HEK293T (cell line): ENCODE results near the gene RASGEF1B.
"Not testable (repeated sequence)": the region's sequence is repeated elsewhere in the genome, so short reads cannot be mapped to it uniquely, and the experiment has no call there.

Experiments
- ARNT ChIP-seq: fragments of 450-650 bp; IDR thresholded peaks from 2 replicates; pipeline ENCODE4 v1.6.1; 2017; ENCODE audit warnings: mild to moderate bottlenecking
- ELF4 ChIP-seq: fragments of 450-650 bp; IDR thresholded peaks from 2 replicates; pipeline ENCODE4 v1.6.1; 2017; ENCODE audit warnings: antibody characterized with exemption
- FOXK2 ChIP-seq: fragments of 450-650 bp; IDR thresholded peaks from 2 replicates; pipeline ENCODE4 v1.6.1; 2016; ENCODE audit warnings: mild to moderate bottlenecking
- HDGF ChIP-seq: fragments of 450-650 bp; IDR thresholded peaks from 2 replicates; pipeline ENCODE4 v1.6.1; 2017; ENCODE audit warnings: antibody characterized with exemption, borderline replicate concordance
- PKNOX1 ChIP-seq: fragments of 450-650 bp; IDR thresholded peaks from 2 replicates; pipeline ENCODE4 v1.6.1; 2016
- SP1 ChIP-seq: fragments of 450-650 bp; IDR thresholded peaks from 2 replicates; pipeline ENCODE4 v1.6.1; 2017
- ZNF384 ChIP-seq: fragments of 450-650 bp; IDR thresholded peaks from 2 replicates; pipeline ENCODE4 v1.6.1; 2016

DNA sequence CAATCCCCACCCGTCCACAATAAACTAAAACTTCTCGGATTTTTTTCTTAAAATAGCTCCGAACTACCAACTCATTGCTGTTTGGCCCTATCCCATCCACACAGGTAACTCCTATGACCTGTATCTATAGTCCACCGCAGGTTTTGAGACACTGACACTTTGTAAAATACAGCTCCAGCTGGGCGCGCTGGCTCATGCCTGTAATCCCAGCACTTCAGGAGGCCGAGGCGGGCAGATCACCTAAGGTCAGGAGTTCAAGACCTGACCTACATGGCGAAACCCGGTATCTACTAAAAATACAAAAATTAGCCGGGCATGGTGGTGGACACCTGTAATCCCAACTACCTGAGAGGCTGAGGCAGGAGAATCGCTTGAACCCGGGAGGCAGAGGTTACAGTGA, 65.2 kb downstream of the RASGEF1B start:
- TF ChIP-seq ELF4, PKNOX1, ARNT, ZNF384, SP1, FOXK2, HDGF: not testable (repeated sequence)
